ENCODE results near the gene TBC1D21. TPM values are rescaled to one million over a fixed set of nuclear protein-coding genes. Genes with fewer than 3 reads are reported as not detected.

Gene TBC1D21
- total RNA-seq, 1 experiment from 2014 or later = not detected

GRCh38 chr15:73918784-73919183 is 45.4 kb downstream of the TBC1D21 start:
- no peaks in the 10 kb centered on the region for H3K36me3 ChIP-seq
- DNase-seq (ENCODE audit: low read depth in 1 of 2, low spot score in 2 of 2) = no peak
- H3K4me1 ChIP-seq (replicated peaks) = peaks cover 19% of the 10 kb centered on the region
- no peaks in the 10 kb centered on the region for H3K27me3 ChIP-seq (replicated peaks)
- no peak overlapping the region for H3K27ac ChIP-seq
- no peaks in the 10 kb centered on the region for H3K9me3 ChIP-seq (replicated peaks)
- H3K4me3 ChIP-seq = no peak overlapping the region

DNA sequence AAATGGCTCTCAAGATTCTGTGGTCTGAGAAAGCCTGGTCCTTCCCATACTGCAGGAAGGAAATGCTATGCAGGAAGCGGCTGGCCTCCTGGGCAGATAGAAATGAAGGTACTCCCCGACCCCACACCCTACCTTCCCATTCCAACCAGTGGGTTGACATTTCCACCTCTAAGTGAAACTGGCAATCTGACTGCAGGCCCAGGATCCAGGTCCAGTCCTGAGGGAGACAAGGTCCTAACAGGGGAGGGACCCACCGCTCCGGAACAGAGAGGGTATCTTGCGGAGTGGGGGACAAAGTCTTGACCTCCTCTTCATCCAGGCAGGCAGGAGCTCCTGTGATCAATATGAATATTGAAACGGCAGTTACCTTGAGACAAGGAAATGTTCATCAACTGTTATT is 46.3 kb downstream of the TBC1D21 start:
- Histone ChIP-seq H3K9me3 (replicated peaks) (no peaks in the 10 kb centered on the region), H3K36me3 (no peaks in the 10 kb centered on the region), H3K27me3 (replicated peaks) (no peaks in the 10 kb centered on the region), H3K27ac (no peak overlapping the region), H3K4me1 (replicated peaks) (peaks cover 28% of the 10 kb centered on the region), H3K4me3 (no peak overlapping the region)
- no peak for DNase-seq (ENCODE audit: low read depth in 1 of 2, low spot score in 2 of 2)

DNA sequence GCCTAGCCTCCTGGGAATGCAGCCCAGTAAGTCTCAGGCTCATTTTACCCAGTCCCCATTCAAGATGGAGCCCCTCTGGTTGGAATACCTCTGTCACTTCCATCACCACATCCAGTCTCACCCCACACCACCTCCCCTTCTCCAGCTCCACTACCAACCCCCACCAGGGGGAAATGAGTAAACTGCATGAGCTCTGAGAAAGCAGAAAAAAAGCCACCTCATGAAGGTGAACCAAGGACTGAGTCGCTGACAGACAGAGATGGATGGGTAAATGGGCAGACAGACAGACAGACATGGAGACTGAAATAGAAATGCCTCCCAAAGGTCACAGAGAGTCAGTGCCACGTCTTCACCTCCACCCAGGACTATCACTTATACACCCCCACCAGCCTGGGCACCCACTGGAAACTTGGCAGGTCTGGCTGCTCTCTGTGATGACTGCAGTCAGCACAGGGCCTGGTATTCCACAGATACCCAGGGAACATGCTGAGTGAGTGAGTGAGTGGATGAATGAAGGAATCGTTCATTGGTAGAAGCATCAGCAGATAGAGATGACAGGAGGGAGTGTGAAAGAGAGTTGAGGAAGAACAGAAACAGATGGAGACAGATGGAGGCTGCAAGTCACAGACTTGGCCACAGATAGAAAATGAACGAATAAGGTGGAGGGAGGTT is 48.0 kb downstream of the TBC1D21 start:
- Histone ChIP-seq H3K4me1 (replicated peaks) (peaks cover 39% of the 10 kb centered on the region), H3K27me3 (replicated peaks) (no peaks in the 10 kb centered on the region), H3K27ac (no peak overlapping the region), H3K36me3 (no peaks in the 10 kb centered on the region), H3K9me3 (replicated peaks) (no peaks in the 10 kb centered on the region), H3K4me3 (no peak overlapping the region)
- no peak for DNase-seq (ENCODE audit: low read depth in 1 of 2, low spot score in 2 of 2)

GRCh38 chr15:73922186-73923151 is 49.1 kb downstream of the TBC1D21 start:
- H3K27ac ChIP-seq = no peak overlapping the region
- DNase-seq (ENCODE audit: low read depth in 1 of 2, low spot score in 2 of 2) = peak in 1 of 2 experiments; percentile 12
- H3K4me1 ChIP-seq (replicated peaks) = peaks cover 50% of the 10 kb centered on the region
- H3K36me3 ChIP-seq = no peaks in the 10 kb centered on the region
- H3K4me3 ChIP-seq = no peak overlapping the region
- H3K27me3 ChIP-seq (replicated peaks) = peaks cover 5% of the 10 kb centered on the region
- peaks cover 3% of the 10 kb centered on the region; the same call in 1 of the 2 replicates for H3K9me3 ChIP-seq (replicated peaks)

DNA sequence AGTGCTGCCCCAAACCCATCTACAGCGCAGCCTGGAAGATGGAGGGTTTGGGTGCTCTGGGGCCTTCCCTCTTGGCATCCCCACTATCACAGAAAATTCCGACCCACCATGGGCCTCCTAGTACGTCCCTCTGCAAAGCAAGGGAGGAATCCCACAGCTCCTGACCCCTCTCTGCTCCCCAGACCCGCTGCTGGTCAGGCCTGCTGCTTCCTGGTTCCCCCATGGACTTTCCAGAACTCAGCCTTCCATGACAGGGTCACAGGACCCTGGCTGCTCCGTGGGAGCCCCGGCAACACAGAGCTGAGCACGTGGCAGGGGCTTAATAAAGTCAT is 49.8 kb downstream of the TBC1D21 start:
- no peaks in the 10 kb centered on the region for H3K36me3 ChIP-seq
- H3K27ac ChIP-seq = no peak overlapping the region
- H3K9me3 ChIP-seq (replicated peaks) = peaks cover 5% of the 10 kb centered on the region; the same call in 1 of the 2 replicates
- peaks cover 6% of the 10 kb centered on the region for H3K27me3 ChIP-seq (replicated peaks)
- DNase-seq (ENCODE audit: low read depth in 1 of 2, low spot score in 2 of 2) = no peak
- H3K4me3 ChIP-seq = no peak overlapping the region
- peaks cover 57% of the 10 kb centered on the region for H3K4me1 ChIP-seq (replicated peaks)

- peaks cover 5% of the 10 kb centered on the region; the same call in 1 of the 2 replicates for H3K9me3 ChIP-seq (replicated peaks)
- DNase-seq (ENCODE audit: low read depth in 1 of 2, low spot score in 2 of 2) = no peak
- peaks cover 6% of the 10 kb centered on the region for H3K27me3 ChIP-seq (replicated peaks)
- peak overlapping the region; percentile 11; the same call in 1 of the 2 replicates for H3K27ac ChIP-seq
- H3K36me3 ChIP-seq = no peaks in the 10 kb centered on the region
- H3K4me3 ChIP-seq = no peak overlapping the region
- peaks cover 58% of the 10 kb centered on the region for H3K4me1 ChIP-seq (replicated peaks)
Measured at GRCh38 chr15:73923488-73924164, 50.3 kb downstream of the TBC1D21 start.

GRCh38 chr15:73924171-73924921 is 51.0 kb downstream of the TBC1D21 start:
- Histone ChIP-seq H3K27me3 (replicated peaks) (peaks cover 6% of the 10 kb centered on the region), H3K36me3 (no peaks in the 10 kb centered on the region), H3K27ac (peak overlapping the region; percentile 43), H3K4me3 (no peak overlapping the region), H3K4me1 (replicated peaks) (peaks cover 58% of the 10 kb centered on the region), H3K9me3 (replicated peaks) (peaks cover 5% of the 10 kb centered on the region; the same call in 1 of the 2 replicates)
- peak in 1 of 2 experiments; percentile 69 for DNase-seq (ENCODE audit: low read depth in 1 of 2, low spot score in 2 of 2)

GRCh38 chr15:73925848-73926218 is 52.5 kb downstream of the TBC1D21 start:
- Histone ChIP-seq H3K27ac (no peak overlapping the region), H3K4me3 (no peak overlapping the region), H3K27me3 (replicated peaks) (peaks cover 6% of the 10 kb centered on the region), H3K4me1 (replicated peaks) (peaks cover 68% of the 10 kb centered on the region), H3K36me3 (no peaks in the 10 kb centered on the region), H3K9me3 (replicated peaks) (peaks cover 5% of the 10 kb centered on the region; the same call in 1 of the 2 replicates)
- DNase-seq (ENCODE audit: low read depth in 1 of 2, low spot score in 2 of 2) = no peak

GRCh38 chr15:73926219-73927002 is 53.0 kb downstream of the TBC1D21 start, which contains the start of gene LOXL1:
Gene LOXL1 (plus strand): TSS chr15:73926462. CDS start chr15:73926784, 322 bp downstream.
- H3K4me3 ChIP-seq = peak within 1 kb of the TSS; percentile 42
- DNase-seq (ENCODE audit: low read depth in 1 of 2, low spot score in 2 of 2) = peak; percentile 68 to 79
- peak within 1 kb of the TSS; percentile 23; the same call in 1 of the 2 replicates for H3K27ac ChIP-seq
- H3K9me3 ChIP-seq (replicated peaks) = peaks cover 5% of the 10 kb centered on the region; the same call in 1 of the 2 replicates
- H3K4me1 ChIP-seq (replicated peaks) = peaks cover 68% of the 10 kb centered on the region
- H3K27me3 ChIP-seq (replicated peaks) = peaks cover 6% of the 10 kb centered on the region
- H3K36me3 ChIP-seq = no peaks in the 10 kb centered on the region

- Histone ChIP-seq H3K9me3 (replicated peaks) (peaks cover 5% of the 10 kb centered on the region; the same call in 1 of the 2 replicates), H3K4me1 (replicated peaks) (peaks cover 67% of the 10 kb centered on the region), H3K27me3 (replicated peaks) (peaks cover 6% of the 10 kb centered on the region), H3K4me3 (peak overlapping the region; percentile 42), H3K36me3 (no peaks in the 10 kb centered on the region), H3K27ac (no peak overlapping the region)
- DNase-seq (ENCODE audit: low read depth in 1 of 2, low spot score in 2 of 2) = no peak
Measured at GRCh38 chr15:73927003-73927475, 53.7 kb downstream of the TBC1D21 start.

DNA sequence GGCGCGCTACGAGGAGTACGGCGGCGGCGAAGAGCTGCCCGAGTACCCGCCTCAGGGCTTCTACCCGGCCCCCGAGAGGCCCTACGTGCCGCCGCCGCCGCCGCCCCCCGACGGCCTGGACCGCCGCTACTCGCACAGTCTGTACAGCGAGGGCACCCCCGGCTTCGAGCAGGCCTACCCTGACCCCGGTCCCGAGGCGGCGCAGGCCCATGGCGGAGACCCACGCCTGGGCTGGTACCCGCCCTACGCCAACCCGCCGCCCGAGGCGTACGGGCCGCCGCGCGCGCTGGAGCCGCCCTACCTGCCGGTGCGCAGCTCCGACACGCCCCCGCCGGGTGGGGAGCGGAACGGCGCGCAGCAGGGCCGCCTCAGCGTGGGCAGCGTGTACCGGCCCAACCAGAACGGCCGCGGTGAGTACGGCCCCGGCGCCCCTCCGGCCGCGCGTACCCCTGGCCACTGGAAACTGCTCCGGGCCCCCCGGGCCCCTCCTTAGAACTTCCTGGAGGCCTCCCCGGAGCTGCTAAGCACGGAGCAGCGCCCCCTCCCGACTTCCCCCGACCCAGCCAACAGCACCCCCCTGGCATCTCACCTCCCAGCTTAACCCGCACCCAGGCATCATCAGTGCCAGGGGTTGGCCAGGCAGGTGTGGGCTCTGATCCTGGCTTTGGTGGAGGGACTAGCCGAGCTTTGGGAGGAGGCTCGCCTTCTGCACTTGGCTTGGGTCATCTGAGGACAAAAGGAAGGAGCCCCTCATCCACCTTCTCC is 54.3 kb downstream of the TBC1D21 start:
- H3K27me3 ChIP-seq (replicated peaks) = peaks cover 6% of the 10 kb centered on the region
- H3K36me3 ChIP-seq = no peaks in the 10 kb centered on the region
- peaks cover 5% of the 10 kb centered on the region; the same call in 1 of the 2 replicates for H3K9me3 ChIP-seq (replicated peaks)
- H3K27ac ChIP-seq = no peak overlapping the region
- H3K4me3 ChIP-seq = peak overlapping the region; percentile 42
- DNase-seq (ENCODE audit: low read depth in 1 of 2, low spot score in 2 of 2) = peak in 1 of 2 experiments; percentile 42
- peaks cover 60% of the 10 kb centered on the region for H3K4me1 ChIP-seq (replicated peaks)

- no peak for DNase-seq (ENCODE audit: low read depth in 1 of 2, low spot score in 2 of 2)
- H3K27me3 ChIP-seq (replicated peaks) = peaks cover 6% of the 10 kb centered on the region
- peaks cover 5% of the 10 kb centered on the region; the same call in 1 of the 2 replicates for H3K9me3 ChIP-seq (replicated peaks)
- peak overlapping the region; percentile 42; the same call in 1 of the 2 replicates for H3K4me3 ChIP-seq
- H3K27ac ChIP-seq = no peak overlapping the region
- H3K4me1 ChIP-seq (replicated peaks) = peaks cover 55% of the 10 kb centered on the region
- no peaks in the 10 kb centered on the region for H3K36me3 ChIP-seq
Measured at GRCh38 chr15:73928241-73928579, 54.8 kb downstream of the TBC1D21 start.

Data from SJSA1 (cell line).